ENCODE measurements around the gene FAM174B.

The FAM174B gene

DNA sequence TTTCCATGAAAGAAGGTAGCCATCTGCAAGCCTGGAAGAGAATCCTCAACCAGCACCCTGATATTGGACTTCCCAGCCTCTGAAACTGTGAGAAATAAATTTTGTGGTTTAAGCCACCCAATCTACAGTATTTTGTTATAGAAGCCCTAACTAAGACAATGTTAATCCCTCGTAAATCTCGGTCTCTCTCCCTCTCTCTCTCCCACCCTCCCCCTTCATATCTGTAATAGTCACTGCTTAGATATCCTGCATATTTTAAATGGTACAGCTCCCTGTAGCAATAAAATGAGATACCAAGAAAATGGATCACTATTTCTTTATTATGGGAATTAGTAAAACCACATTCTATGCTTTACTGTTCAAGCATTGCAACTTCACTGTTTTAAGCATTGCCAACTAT lies 21.0 kb upstream of the FAM174B start:
- no peaks in the 10 kb centered on the region for H3K27me3 ChIP-seq (replicated peaks; ENCODE audit: control insufficient read depth, insufficient read depth, low read length)
- no peak for DNase-seq (ENCODE audit: extremely low read depth, insufficient read length)
- H3K4me3 ChIP-seq (replicated peaks; ENCODE audit: low read depth, low read length), result no peak overlapping the region
- H3K36me3 ChIP-seq (ENCODE audit: control insufficient read depth, insufficient read depth, low read length), result no peaks in the 10 kb centered on the region
- TF ChIP-seq, protein P1, sequence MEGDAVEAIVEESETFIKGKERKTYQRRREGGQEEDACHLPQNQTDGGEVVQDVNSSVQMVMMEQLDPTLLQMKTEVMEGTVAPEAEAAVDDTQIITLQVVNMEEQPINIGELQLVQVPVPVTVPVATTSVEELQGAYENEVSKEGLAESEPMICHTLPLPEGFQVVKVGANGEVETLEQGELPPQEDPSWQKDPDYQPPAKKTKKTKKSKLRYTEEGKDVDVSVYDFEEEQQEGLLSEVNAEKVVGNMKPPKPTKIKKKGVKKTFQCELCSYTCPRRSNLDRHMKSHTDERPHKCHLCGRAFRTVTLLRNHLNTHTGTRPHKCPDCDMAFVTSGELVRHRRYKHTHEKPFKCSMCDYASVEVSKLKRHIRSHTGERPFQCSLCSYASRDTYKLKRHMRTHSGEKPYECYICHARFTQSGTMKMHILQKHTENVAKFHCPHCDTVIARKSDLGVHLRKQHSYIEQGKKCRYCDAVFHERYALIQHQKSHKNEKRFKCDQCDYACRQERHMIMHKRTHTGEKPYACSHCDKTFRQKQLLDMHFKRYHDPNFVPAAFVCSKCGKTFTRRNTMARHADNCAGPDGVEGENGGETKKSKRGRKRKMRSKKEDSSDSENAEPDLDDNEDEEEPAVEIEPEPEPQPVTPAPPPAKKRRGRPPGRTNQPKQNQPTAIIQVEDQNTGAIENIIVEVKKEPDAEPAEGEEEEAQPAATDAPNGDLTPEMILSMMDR (IDR thresholded peaks at IDR 0.05; ENCODE audit: insufficient read depth, low read length, poor library complexity, severe bottlenecking), result no peak

DNA sequence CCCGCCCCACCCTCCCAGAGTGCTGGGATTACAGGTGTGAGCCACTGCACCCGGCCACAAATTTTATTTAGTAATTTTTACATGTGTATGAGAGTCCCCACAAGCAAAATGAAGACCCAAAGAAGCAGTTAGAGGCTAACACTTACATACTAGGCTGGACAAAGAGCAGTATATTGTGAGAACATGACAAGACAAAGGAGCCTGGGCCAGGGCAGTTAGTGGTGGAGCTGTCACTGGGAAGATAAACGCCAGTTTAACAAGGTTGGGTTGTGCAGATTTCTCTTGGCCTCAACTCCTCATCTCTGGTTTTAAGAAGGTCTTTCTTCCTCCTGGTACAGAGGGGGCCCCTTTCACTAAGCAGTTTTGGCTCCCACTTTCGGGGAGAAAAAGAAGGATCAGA lies 19.9 kb upstream of the FAM174B start:
- Histone ChIP-seq H3K4me3 (replicated peaks; ENCODE audit: low read depth, low read length) (no peak overlapping the region), H3K27me3 (replicated peaks; ENCODE audit: control insufficient read depth, insufficient read depth, low read length) (no peaks in the 10 kb centered on the region), H3K36me3 (ENCODE audit: control insufficient read depth, insufficient read depth, low read length) (no peaks in the 10 kb centered on the region)
- TF ChIP-seq, protein P1 (IDR thresholded peaks at IDR 0.05; ENCODE audit: insufficient read depth, low read length, poor library complexity, severe bottlenecking), result no peak
- no peak for DNase-seq (ENCODE audit: extremely low read depth, insufficient read length)

DNA sequence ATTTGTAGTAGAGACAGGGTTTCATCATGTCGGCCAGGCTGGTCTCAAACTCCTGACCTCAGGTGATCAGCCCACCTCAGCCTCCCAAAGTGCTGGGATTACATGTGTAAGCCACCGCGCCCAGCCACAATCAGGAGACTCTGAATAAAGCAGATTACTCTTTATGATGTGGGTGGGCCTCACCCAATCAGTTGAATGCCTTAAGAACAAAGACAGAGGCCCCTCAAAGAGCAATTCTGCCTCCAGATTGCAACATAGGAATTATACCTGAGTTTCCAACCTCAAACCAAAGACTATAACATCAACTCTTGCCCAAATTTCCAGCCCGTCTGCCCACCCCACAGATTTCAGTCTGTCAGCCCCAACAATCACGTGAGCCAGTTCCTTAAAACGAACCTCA lies 18.8 kb upstream of the FAM174B start:
- H3K27me3 ChIP-seq (replicated peaks; ENCODE audit: control insufficient read depth, insufficient read depth, low read length), result no peaks in the 10 kb centered on the region
- TF ChIP-seq, protein P1 (IDR thresholded peaks at IDR 0.05; ENCODE audit: insufficient read depth, low read length, poor library complexity, severe bottlenecking), result no peak
- no peaks in the 10 kb centered on the region for H3K36me3 ChIP-seq (ENCODE audit: control insufficient read depth, insufficient read depth, low read length)
- no peak overlapping the region for H3K4me3 ChIP-seq (replicated peaks; ENCODE audit: low read depth, low read length)
- no peak for DNase-seq (ENCODE audit: extremely low read depth, insufficient read length)

DNA sequence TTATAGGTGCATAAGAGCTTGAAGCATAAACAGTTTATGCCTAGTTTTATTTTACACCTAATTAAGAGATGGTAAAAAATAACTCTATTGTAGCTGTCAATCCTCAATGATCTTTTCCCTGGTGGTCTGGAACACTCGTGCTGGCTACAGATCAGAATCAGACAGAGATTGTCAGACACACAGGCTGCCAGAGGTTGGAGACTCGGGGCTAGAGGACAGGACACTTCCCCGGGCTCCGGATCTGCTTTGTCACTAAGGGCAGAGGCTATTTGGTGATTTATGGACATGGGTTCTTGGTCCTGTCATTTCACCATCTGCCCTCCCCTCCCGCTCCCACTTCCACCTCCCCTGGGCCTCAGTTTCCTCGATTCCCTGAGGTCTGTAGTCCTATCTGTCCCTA lies 16.5 kb upstream of the FAM174B start:
- Histone ChIP-seq H3K27me3 (replicated peaks; ENCODE audit: control insufficient read depth, insufficient read depth, low read length) (no peaks in the 10 kb centered on the region), H3K36me3 (ENCODE audit: control insufficient read depth, insufficient read depth, low read length) (no peaks in the 10 kb centered on the region), H3K4me3 (replicated peaks; ENCODE audit: low read depth, low read length) (no peak overlapping the region)
- DNase-seq (ENCODE audit: extremely low read depth, insufficient read length), result no peak
- TF ChIP-seq, protein P1 (IDR thresholded peaks at IDR 0.05; ENCODE audit: insufficient read depth, low read length, poor library complexity, severe bottlenecking), result no peak

GRCh38 chr15:92671406-92671805 lies 15.8 kb upstream of the FAM174B start:
- DNase-seq (ENCODE audit: extremely low read depth, insufficient read length), result no peak
- Histone ChIP-seq H3K27me3 (replicated peaks; ENCODE audit: control insufficient read depth, insufficient read depth, low read length) (no peaks in the 10 kb centered on the region), H3K4me3 (replicated peaks; ENCODE audit: low read depth, low read length) (no peak overlapping the region), H3K36me3 (ENCODE audit: control insufficient read depth, insufficient read depth, low read length) (no peaks in the 10 kb centered on the region)
- TF ChIP-seq, protein P1 (IDR thresholded peaks at IDR 0.05; ENCODE audit: insufficient read depth, low read length, poor library complexity, severe bottlenecking), result no peak

GRCh38 chr15:92670621-92671020 lies 15.0 kb upstream of the FAM174B start:
- no peaks in the 10 kb centered on the region for H3K36me3 ChIP-seq (ENCODE audit: control insufficient read depth, insufficient read depth, low read length)
- TF ChIP-seq, protein P1 (IDR thresholded peaks at IDR 0.05; ENCODE audit: insufficient read depth, low read length, poor library complexity, severe bottlenecking), result no peak
- H3K27me3 ChIP-seq (replicated peaks; ENCODE audit: control insufficient read depth, insufficient read depth, low read length), result no peaks in the 10 kb centered on the region
- DNase-seq (ENCODE audit: extremely low read depth, insufficient read length), result no peak
- no peak overlapping the region for H3K4me3 ChIP-seq (replicated peaks; ENCODE audit: low read depth, low read length)
